ENCODE measurements around the gene ABCC4.

The ABCC4 gene

GRCh38 chr13:95019886-95020285 lies 281.4 kb downstream of the ABCC4 start:
- no peaks in the 10 kb centered on the region for H3K36me3 ChIP-seq (ENCODE audit: control insufficient read depth in 2 of 2, insufficient read depth in 1 of 2, low read length in 2 of 2)
- CTCF ChIA-PET, result no interaction called here
- POLR2A ChIA-PET, result no interaction called here
- TF ChIP-seq ZNF48 (tag by site-specific recombination; IDR thresholded peaks at IDR 0.05) (no peak), OVOL3 (tag by site-specific recombination; IDR thresholded peaks at IDR 0.05) (no peak)
- TF ChIP-seq, protein P1, sequence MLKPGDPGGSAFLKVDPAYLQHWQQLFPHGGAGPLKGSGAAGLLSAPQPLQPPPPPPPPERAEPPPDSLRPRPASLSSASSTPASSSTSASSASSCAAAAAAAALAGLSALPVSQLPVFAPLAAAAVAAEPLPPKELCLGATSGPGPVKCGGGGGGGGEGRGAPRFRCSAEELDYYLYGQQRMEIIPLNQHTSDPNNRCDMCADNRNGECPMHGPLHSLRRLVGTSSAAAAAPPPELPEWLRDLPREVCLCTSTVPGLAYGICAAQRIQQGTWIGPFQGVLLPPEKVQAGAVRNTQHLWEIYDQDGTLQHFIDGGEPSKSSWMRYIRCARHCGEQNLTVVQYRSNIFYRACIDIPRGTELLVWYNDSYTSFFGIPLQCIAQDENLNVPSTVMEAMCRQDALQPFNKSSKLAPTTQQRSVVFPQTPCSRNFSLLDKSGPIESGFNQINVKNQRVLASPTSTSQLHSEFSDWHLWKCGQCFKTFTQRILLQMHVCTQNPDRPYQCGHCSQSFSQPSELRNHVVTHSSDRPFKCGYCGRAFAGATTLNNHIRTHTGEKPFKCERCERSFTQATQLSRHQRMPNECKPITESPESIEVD (tag by site-specific recombination; IDR thresholded peaks at IDR 0.05), result no peak
- no peaks in the 10 kb centered on the region for H3K9me3 ChIP-seq (ENCODE audit: control insufficient read depth, insufficient read depth, low read depth, low read length)
- H3K4me1 ChIP-seq (ENCODE audit: control insufficient read depth, insufficient read depth, low read length), result no peaks in the 10 kb centered on the region
- no peak overlapping the region for H3K4me3 ChIP-seq (ENCODE audit: low read depth, low read length)
- no peak overlapping the region for H3K27ac ChIP-seq (ENCODE audit: extremely low read depth, low read depth, low read length)

GRCh38 chr13:95007322-95007721 lies 293.9 kb downstream of the ABCC4 start:
- Histone ChIP-seq H3K9me3 (ENCODE audit: control insufficient read depth, insufficient read depth, low read depth, low read length) (no peaks in the 10 kb centered on the region), H3K4me3 (ENCODE audit: low read depth, low read length) (no peak overlapping the region), H3K36me3 (ENCODE audit: control insufficient read depth in 2 of 2, insufficient read depth in 1 of 2, low read length in 2 of 2) (no peaks in the 10 kb centered on the region), H3K27ac (ENCODE audit: extremely low read depth, low read depth, low read length) (no peak overlapping the region), H3K4me1 (ENCODE audit: control insufficient read depth, insufficient read depth, low read length) (no peaks in the 10 kb centered on the region)
- ChIA-PET CTCF (no interaction called here), POLR2A (no interaction called here)
- TF ChIP-seq EGR2 (tag by site-specific recombination; IDR thresholded peaks at IDR 0.05; ENCODE audit: low read depth), result peak; percentile 45
- TF ChIP-seq ZNF626 (tag by site-specific recombination; IDR thresholded peaks at IDR 0.05), result no peak

DNA sequence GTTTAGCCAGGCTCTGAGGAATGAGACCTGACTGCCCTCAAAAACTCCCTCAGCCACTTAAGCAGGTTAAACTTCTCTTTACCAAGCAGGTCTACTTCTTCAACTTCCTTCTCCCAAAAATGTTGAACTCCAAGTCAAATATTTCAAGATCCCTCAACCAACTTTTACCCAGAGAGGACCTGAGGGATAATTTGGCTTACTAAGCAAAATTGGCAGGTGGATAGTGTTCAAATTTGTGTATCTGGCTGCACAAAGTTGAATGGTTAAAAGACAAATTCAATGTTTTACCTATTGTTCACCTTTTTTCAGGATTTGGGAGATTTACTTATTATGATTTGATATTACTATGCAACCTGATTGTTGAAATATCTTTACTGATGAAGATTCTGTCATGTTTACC lies 296.0 kb downstream of the ABCC4 start:
- ChIA-PET POLR2A (no interaction called here), CTCF (interaction anchor here (0.6 kb wide), 1 partner anchor 97 kb away, joined by 3 read pairs; no protein-coding TSS in a partner anchor)
- TF ChIP-seq ZNF354C (tag by site-specific recombination; IDR thresholded peaks at IDR 0.05; ENCODE audit: borderline replicate concordance, low read depth) (no peak), ZNF248 (tag by site-specific recombination; IDR thresholded peaks at IDR 0.05) (no peak), ZNF114 (tag by site-specific recombination; IDR thresholded peaks at IDR 0.05) (no peak), ZNF391 (tag by site-specific recombination; IDR thresholded peaks at IDR 0.05; ENCODE audit: borderline replicate concordance, low read depth) (no peak)
- TF ChIP-seq, protein P2, sequence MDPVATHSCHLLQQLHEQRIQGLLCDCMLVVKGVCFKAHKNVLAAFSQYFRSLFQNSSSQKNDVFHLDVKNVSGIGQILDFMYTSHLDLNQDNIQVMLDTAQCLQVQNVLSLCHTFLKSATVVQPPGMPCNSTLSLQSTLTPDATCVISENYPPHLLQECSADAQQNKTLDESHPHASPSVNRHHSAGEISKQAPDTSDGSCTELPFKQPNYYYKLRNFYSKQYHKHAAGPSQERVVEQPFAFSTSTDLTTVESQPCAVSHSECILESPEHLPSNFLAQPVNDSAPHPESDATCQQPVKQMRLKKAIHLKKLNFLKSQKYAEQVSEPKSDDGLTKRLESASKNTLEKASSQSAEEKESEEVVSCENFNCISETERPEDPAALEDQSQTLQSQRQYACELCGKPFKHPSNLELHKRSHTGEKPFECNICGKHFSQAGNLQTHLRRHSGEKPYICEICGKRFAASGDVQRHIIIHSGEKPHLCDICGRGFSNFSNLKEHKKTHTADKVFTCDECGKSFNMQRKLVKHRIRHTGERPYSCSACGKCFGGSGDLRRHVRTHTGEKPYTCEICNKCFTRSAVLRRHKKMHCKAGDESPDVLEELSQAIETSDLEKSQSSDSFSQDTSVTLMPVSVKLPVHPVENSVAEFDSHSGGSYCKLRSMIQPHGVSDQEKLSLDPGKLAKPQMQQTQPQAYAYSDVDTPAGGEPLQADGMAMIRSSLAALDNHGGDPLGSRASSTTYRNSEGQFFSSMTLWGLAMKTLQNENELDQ (tag by site-specific recombination; IDR thresholded peaks at IDR 0.05; ENCODE audit: low read depth), result no peak

DNA sequence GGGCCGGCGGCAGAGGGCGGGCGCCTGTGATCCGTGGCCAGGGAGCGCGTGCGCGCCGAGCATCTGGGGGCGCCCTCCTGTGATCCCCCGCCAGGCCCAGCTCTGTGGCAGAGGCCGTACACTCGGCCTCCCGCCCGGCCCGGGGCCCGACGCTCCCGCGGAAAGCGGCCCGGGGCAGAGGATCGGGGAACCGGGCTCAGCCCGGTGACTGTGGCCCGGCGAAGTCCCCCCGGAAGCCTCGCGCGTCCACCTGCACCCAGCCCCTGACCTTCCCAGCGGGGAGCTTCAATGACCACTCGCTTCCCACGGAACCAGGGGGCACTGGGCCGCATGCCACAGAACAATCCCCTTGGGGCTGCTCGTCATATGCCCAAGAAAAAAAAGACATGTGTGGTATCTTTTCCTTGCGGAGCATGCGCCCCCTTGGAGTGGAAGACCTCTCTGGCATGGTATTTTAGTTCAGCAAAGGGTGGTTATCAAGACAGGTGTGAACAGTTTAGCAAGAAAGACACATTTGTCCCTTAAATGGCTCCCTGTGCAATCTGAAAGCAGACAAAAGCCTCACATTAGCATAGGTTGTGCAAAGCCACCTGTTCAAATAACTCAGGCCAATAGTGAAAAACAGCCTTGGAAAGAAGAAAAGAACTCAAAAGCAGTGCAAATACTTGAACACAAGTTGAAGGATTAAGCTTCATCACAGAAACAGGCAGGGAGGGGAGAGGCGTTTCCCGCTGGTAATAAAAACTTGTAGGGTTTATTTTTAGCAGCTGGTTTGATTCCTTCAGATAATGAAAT lies 298.0 kb downstream of the ABCC4 start:
- Histone ChIP-seq H3K4me3 (ENCODE audit: low read depth, low read length) (no peak overlapping the region), H3K36me3 (ENCODE audit: control insufficient read depth in 2 of 2, insufficient read depth in 1 of 2, low read length in 2 of 2) (no peaks in the 10 kb centered on the region), H3K9me3 (ENCODE audit: control insufficient read depth, insufficient read depth, low read depth, low read length) (no peaks in the 10 kb centered on the region), H3K27ac (ENCODE audit: extremely low read depth, low read depth, low read length) (no peak overlapping the region), H3K4me1 (ENCODE audit: control insufficient read depth, insufficient read depth, low read length) (no peaks in the 10 kb centered on the region)
- CTCF ChIA-PET, result no interaction called here
- POLR2A ChIA-PET, result no interaction called here
- TF ChIP-seq, protein P3, sequence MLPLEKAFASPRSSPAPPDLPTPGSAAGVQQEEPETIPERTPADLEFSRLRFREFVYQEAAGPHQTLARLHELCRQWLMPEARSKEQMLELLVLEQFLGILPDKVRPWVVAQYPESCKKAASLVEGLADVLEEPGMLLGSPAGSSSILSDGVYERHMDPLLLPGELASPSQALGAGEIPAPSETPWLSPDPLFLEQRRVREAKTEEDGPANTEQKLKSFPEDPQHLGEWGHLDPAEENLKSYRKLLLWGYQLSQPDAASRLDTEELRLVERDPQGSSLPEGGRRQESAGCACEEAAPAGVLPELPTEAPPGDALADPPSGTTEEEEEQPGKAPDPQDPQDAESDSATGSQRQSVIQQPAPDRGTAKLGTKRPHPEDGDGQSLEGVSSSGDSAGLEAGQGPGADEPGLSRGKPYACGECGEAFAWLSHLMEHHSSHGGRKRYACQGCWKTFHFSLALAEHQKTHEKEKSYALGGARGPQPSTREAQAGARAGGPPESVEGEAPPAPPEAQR (tag by site-specific recombination; IDR thresholded peaks at IDR 0.05), result no peak
- TF ChIP-seq ZNF830 (tag by site-specific recombination; IDR thresholded peaks at IDR 0.05; ENCODE audit: low read depth) (no peak), ZBTB21 (tag by site-specific recombination; IDR thresholded peaks at IDR 0.05) (no peak), SCRT2 (tag by site-specific recombination; IDR thresholded peaks at IDR 0.05) (no peak), ZNF114 (tag by site-specific recombination; IDR thresholded peaks at IDR 0.05) (no peak), GLI2 (tag by site-specific recombination; IDR thresholded peaks at IDR 0.05; ENCODE audit: borderline replicate concordance, low read depth) (no peak), ZNF501 (tag by site-specific recombination; IDR thresholded peaks at IDR 0.05) (no peak), ZNF239 (tag by site-specific recombination; IDR thresholded peaks at IDR 0.05) (no peak), ZNF280D (tag by site-specific recombination; IDR thresholded peaks at IDR 0.05) (no peak), SP2 (tag by site-specific recombination; IDR thresholded peaks at IDR 0.05) (no peak)

More for the DNA sequence above, 296.0 kb downstream of the ABCC4 start:
- Histone ChIP-seq H3K9me3 (ENCODE audit: control insufficient read depth, insufficient read depth, low read depth, low read length) (no peaks in the 10 kb centered on the region), H3K27ac (ENCODE audit: extremely low read depth, low read depth, low read length) (no peak overlapping the region), H3K4me1 (ENCODE audit: control insufficient read depth, insufficient read depth, low read length) (no peaks in the 10 kb centered on the region), H3K36me3 (ENCODE audit: control insufficient read depth in 2 of 2, insufficient read depth in 1 of 2, low read length in 2 of 2) (no peaks in the 10 kb centered on the region), H3K4me3 (ENCODE audit: low read depth, low read length) (no peak overlapping the region)
